Head of caudate nucleus (tissue), 42 donors: ENCODE measurements around the gene UNC13A.

Source experiments
- DNase-seq, 42 donors: peaks; one replicate each; pipeline versions ENCODE4 v3.0.0 to v3.0.0-alpha.2; 2020 to 2021; ENCODE audit warnings: mixed read lengths in 7 of 42
- intact Hi-C: fragments of 100-400 bp; cut with DNase I; formaldehyde crosslinking; loops from one replicate; pipeline ENCODE4 v1.15.0; 2022

Gene UNC13A

GRCh38 chr19:17646441-17646840 is 41.7 kb downstream of the UNC13A start:
- DNase-seq = no peak
- intact Hi-C loops = no loop called here

GRCh38 chr19:17645339-17645963 is 42.7 kb downstream of the UNC13A start:
- DNase-seq = no peak
- intact Hi-C loops = no loop called here

- DNase-seq = no peak
- intact Hi-C loops = no loop called here
Measured at GRCh38 chr19:17642656-17643055, 45.5 kb downstream of the UNC13A start.

GRCh38 chr19:17641846-17642245 is 46.3 kb downstream of the UNC13A start:
- intact Hi-C loops = no loop called here
- no peak for DNase-seq

GRCh38 chr19:17641181-17641580 is 47.0 kb downstream of the UNC13A start:
- no peak for DNase-seq
- intact Hi-C loops = no loop called here

GRCh38 chr19:17633700-17634099 is 54.5 kb downstream of the UNC13A start:
- DNase-seq = no peak
- intact Hi-C loops = no loop called here

GRCh38 chr19:17632577-17632976 is 55.6 kb downstream of the UNC13A start:
- intact Hi-C loops = no loop called here
- no peak for DNase-seq

GRCh38 chr19:17629760-17630159 is 58.4 kb downstream of the UNC13A start:
- no peak for DNase-seq
- intact Hi-C loops = no loop called here

GRCh38 chr19:17627921-17628320 is 60.2 kb downstream of the UNC13A start:
- intact Hi-C loops = no loop called here
- DNase-seq = no peak

- intact Hi-C loops = no loop called here
- DNase-seq = no peak
Measured at GRCh38 chr19:17627161-17627560, 61.0 kb downstream of the UNC13A start.

- intact Hi-C loops = no loop called here
- DNase-seq = no peak
Measured at GRCh38 chr19:17626456-17627015, 61.6 kb downstream of the UNC13A start.

- intact Hi-C loops = no loop called here
- no peak for DNase-seq
Measured at GRCh38 chr19:17625980-17626379, 62.2 kb downstream of the UNC13A start.

GRCh38 chr19:17625043-17625442 is 63.1 kb downstream of the UNC13A start:
- no peak for DNase-seq
- intact Hi-C loops = no loop called here

GRCh38 chr19:17624314-17624991 is 63.7 kb downstream of the UNC13A start:
- DNase-seq = no peak
- intact Hi-C loops = no loop called here

GRCh38 chr19:17623224-17623935 is 64.8 kb downstream of the UNC13A start:
- intact Hi-C loops = no loop called here

GRCh38 chr19:17620696-17621095 is 67.5 kb downstream of the UNC13A start:
- no peak for DNase-seq
- intact Hi-C loops = no loop called here

More at GRCh38 chr19:17623224-17623935, 64.8 kb downstream of the UNC13A start:
- no peak for DNase-seq

GRCh38 chr19:17618936-17619335 is 69.2 kb downstream of the UNC13A start:
- no peak for DNase-seq
- intact Hi-C loops = no loop called here

- intact Hi-C loops = no loop called here
- DNase-seq = no peak
Measured at GRCh38 chr19:17618281-17618903, 69.8 kb downstream of the UNC13A start.

GRCh38 chr19:17617807-17618192 is 70.4 kb downstream of the UNC13A start:
- no peak for DNase-seq
- intact Hi-C loops = no loop called here
